ENCODE measurements around the gene STK4. TPM values are rescaled to one million over a fixed set of nuclear protein-coding genes. Genes with fewer than 3 reads are reported as not detected.

The STK4 gene
- total RNA-seq, 2 experiments from 2014 or later = 126 to 128 TPM

GRCh38 chr20:45047581-45048119, 81.3 kb downstream of the STK4 start:
- ChIA-PET POLR2A (no interaction called here), CTCF (interaction anchor here (1.1 to 6.3 kb wide), 4 partner anchors 11 to 245 kb away, joined by 4 to 72 read pairs (median 10); no protein-coding TSS in a partner anchor)
- DNase-seq = no peak
- Mint-ChIP-seq H3K4me3 (no peak overlapping the region), H3K4me1 (ENCODE audit: low read depth) (peaks cover 68% of the 10 kb centered on the region), H3K36me3 (peaks cover 26% of the 10 kb centered on the region), H3K9me3 (no peaks in the 10 kb centered on the region), H3K27me3 (no peaks in the 10 kb centered on the region), H3K27ac (no peak overlapping the region)
- intact Hi-C loops (cut with micrococcal nuclease) = no loop called here

GRCh38 chr20:45049438-45049837, 83.1 kb downstream of the STK4 start:
- intact Hi-C loops (cut with micrococcal nuclease) = no loop called here
- DNase-seq = no peak
- Mint-ChIP-seq H3K36me3 (peaks cover 26% of the 10 kb centered on the region), H3K27ac (peak overlapping the region; percentile 83), H3K9me3 (no peaks in the 10 kb centered on the region), H3K27me3 (no peaks in the 10 kb centered on the region), H3K4me3 (peak overlapping the region; percentile 10), H3K4me1 (ENCODE audit: low read depth) (peaks cover 68% of the 10 kb centered on the region)
- CTCF ChIA-PET = interaction anchor here (1.3 to 6.3 kb wide), 6 partner anchors 11 to 243 kb away, joined by 3 to 72 read pairs (median 12); no protein-coding TSS in a partner anchor
- POLR2A ChIA-PET = interaction anchor here (1.1 kb wide), 2 partner anchors 78 to 90 kb away, joined by 4 read pairs; partner anchors contain the start of gene TOMM34

- Mint-ChIP-seq H3K27ac (peak overlapping the region; percentile 83), H3K9me3 (no peaks in the 10 kb centered on the region), H3K27me3 (no peaks in the 10 kb centered on the region), H3K36me3 (peaks cover 30% of the 10 kb centered on the region), H3K4me3 (peak overlapping the region; percentile 10), H3K4me1 (ENCODE audit: low read depth) (peaks cover 72% of the 10 kb centered on the region)
- DNase-seq = peak; percentile 59
- ChIA-PET POLR2A (interaction anchor here (1.1 kb wide), 1 partner anchor 90 kb away, joined by 4 read pairs; the partner anchor contains the start of gene TOMM34), CTCF (interaction anchor here (1.3 to 6.3 kb wide), 7 partner anchors 11 to 242 kb away, joined by 3 to 72 read pairs (median 8); no protein-coding TSS in a partner anchor)
- intact Hi-C loops (cut with micrococcal nuclease) = loop anchor here (2.0 kb wide), 1 partner anchor 21 kb away; no protein-coding TSS in a partner anchor
These were observed 83.7 kb downstream of the STK4 start for GRCh38 chr20:45049904-45050471.

GRCh38 chr20:45051204-45052060, 85.1 kb downstream of the STK4 start:
- Mint-ChIP-seq H3K4me3 (no peak overlapping the region), H3K4me1 (ENCODE audit: low read depth) (peaks cover 77% of the 10 kb centered on the region), H3K27ac (peak overlapping the region; percentile 43), H3K9me3 (no peaks in the 10 kb centered on the region), H3K36me3 (peaks cover 39% of the 10 kb centered on the region), H3K27me3 (no peaks in the 10 kb centered on the region)
- intact Hi-C loops (cut with micrococcal nuclease) = loop anchor here (2.0 kb wide), 1 partner anchor 23 kb away; no protein-coding TSS in a partner anchor
- ChIA-PET CTCF (interaction anchor here (0.7 to 6.3 kb wide), 8 partner anchors 7 to 241 kb away, joined by 3 to 72 read pairs (median 6); no protein-coding TSS in a partner anchor), POLR2A (interaction anchor here (0.6 kb wide), 2 partner anchors 81 to 728 kb away, joined by 3 to 4 read pairs; no protein-coding TSS in a partner anchor)
- DNase-seq = no peak

GRCh38 chr20:45052698-45053429, 86.6 kb downstream of the STK4 start:
- H3K4me1 Mint-ChIP-seq (ENCODE audit: low read depth) = peaks cover 77% of the 10 kb centered on the region

GRCh38 chr20:45053430-45054351, 87.4 kb downstream of the STK4 start:
- Mint-ChIP-seq H3K27ac (peak overlapping the region; percentile 74), H3K27me3 (no peaks in the 10 kb centered on the region), H3K4me1 (ENCODE audit: low read depth) (peaks cover 78% of the 10 kb centered on the region), H3K4me3 (no peak overlapping the region), H3K9me3 (no peaks in the 10 kb centered on the region), H3K36me3 (peaks cover 38% of the 10 kb centered on the region)
- POLR2A ChIA-PET = no interaction called here
- DNase-seq = no peak
- intact Hi-C loops (cut with micrococcal nuclease) = no loop called here
- CTCF ChIA-PET = interaction anchor here (2.1 to 6.3 kb wide), 4 partner anchors 9 to 239 kb away, joined by 5 to 72 read pairs (median 27); no protein-coding TSS in a partner anchor

More at GRCh38 chr20:45052698-45053429, 86.6 kb downstream of the STK4 start:
- Mint-ChIP-seq H3K9me3 (no peaks in the 10 kb centered on the region), H3K4me3 (no peak overlapping the region), H3K27ac (peak overlapping the region; percentile 74), H3K27me3 (no peaks in the 10 kb centered on the region), H3K36me3 (peaks cover 44% of the 10 kb centered on the region)
- intact Hi-C loops (cut with micrococcal nuclease) = no loop called here
- POLR2A ChIA-PET = interaction anchor here (0.9 kb wide), 1 partner anchor 13 kb away, joined by 3 read pairs; no protein-coding TSS in a partner anchor
- peak; percentile 41 for DNase-seq
- CTCF ChIA-PET = interaction anchor here (0.6 to 6.3 kb wide), 7 partner anchors 8 to 240 kb away, joined by 3 to 72 read pairs (median 5); no protein-coding TSS in a partner anchor

GRCh38 chr20:45055056-45055455, 88.7 kb downstream of the STK4 start:
- Mint-ChIP-seq H3K27me3 (no peaks in the 10 kb centered on the region), H3K4me3 (no peak overlapping the region), H3K9me3 (no peaks in the 10 kb centered on the region), H3K36me3 (peaks cover 37% of the 10 kb centered on the region), H3K27ac (peak overlapping the region; percentile 49), H3K4me1 (ENCODE audit: low read depth) (peaks cover 74% of the 10 kb centered on the region)
- intact Hi-C loops (cut with micrococcal nuclease) = no loop called here
- no peak for DNase-seq
- ChIA-PET POLR2A (no interaction called here), CTCF (no interaction called here)

- peaks cover 43% of the 10 kb centered on the region for H3K36me3 Mint-ChIP-seq
- POLR2A ChIA-PET = no interaction called here
These were observed 90.3 kb downstream of the STK4 start for GRCh38 chr20:45056473-45057173.

GRCh38 chr20:45058168-45058850, 92.0 kb downstream of the STK4 start:
- intact Hi-C loops (cut with micrococcal nuclease) = no loop called here
- CTCF ChIA-PET = interaction anchor here (0.9 to 2.7 kb wide), 4 partner anchors 10 to 45 kb away, joined by 3 to 18 read pairs (median 4); no protein-coding TSS in a partner anchor
- Mint-ChIP-seq H3K4me1 (ENCODE audit: low read depth) (peaks cover 73% of the 10 kb centered on the region), H3K27me3 (no peaks in the 10 kb centered on the region), H3K4me3 (no peak overlapping the region), H3K36me3 (peaks cover 43% of the 10 kb centered on the region), H3K9me3 (no peaks in the 10 kb centered on the region), H3K27ac (peak overlapping the region; percentile 43)
- POLR2A ChIA-PET = no interaction called here
- DNase-seq = no peak

More at GRCh38 chr20:45056473-45057173, 90.3 kb downstream of the STK4 start:
- no peak for DNase-seq
- Mint-ChIP-seq H3K27me3 (no peaks in the 10 kb centered on the region), H3K4me3 (no peak overlapping the region), H3K4me1 (ENCODE audit: low read depth) (peaks cover 79% of the 10 kb centered on the region), H3K9me3 (no peaks in the 10 kb centered on the region), H3K27ac (no peak overlapping the region)
- CTCF ChIA-PET = interaction anchor here (0.7 to 2.7 kb wide), 2 partner anchors 12 to 40 kb away, joined by 3 to 18 read pairs; no protein-coding TSS in a partner anchor
- intact Hi-C loops (cut with micrococcal nuclease) = no loop called here

All from activated CD4-positive, alpha-beta memory T cell treated with anti-CD3 and anti-CD28 coated beads for 36 hours (primary cell).